ES-I3 (cell line): ENCODE results near the gene SPINT2.
"Not testable (repeated sequence)": the region's sequence is repeated elsewhere in the genome, so short reads cannot be mapped to it uniquely, and the experiment has no call there.

Source experiments
- H3K36me3 ChIP-seq: 2 replicates; pipeline ENCODE4 v1.6.1; 2013; ENCODE audit warnings: mild to moderate bottlenecking, low read length, control low read depth, moderate library complexity; ENCODE audit not compliant: insufficient read depth
- H3K4me1 ChIP-seq: 2 replicates; pipeline ENCODE4 v1.6.1; 2013; ENCODE audit warnings: mild to moderate bottlenecking, control low read depth, low read length; ENCODE audit not compliant: insufficient read depth
- H3K9ac ChIP-seq: 2 replicates; pipeline ENCODE4 v1.6.1; 2013; ENCODE audit warnings: low read depth, mild to moderate bottlenecking, low read length, moderate library complexity
- H3K9me3 ChIP-seq: 2 replicates; pipeline ENCODE4 v1.6.1; 2013; ENCODE audit warnings: mild to moderate bottlenecking, low read length, moderate library complexity; ENCODE audit not compliant: control insufficient read depth, insufficient read depth

The SPINT2 gene

DNA sequence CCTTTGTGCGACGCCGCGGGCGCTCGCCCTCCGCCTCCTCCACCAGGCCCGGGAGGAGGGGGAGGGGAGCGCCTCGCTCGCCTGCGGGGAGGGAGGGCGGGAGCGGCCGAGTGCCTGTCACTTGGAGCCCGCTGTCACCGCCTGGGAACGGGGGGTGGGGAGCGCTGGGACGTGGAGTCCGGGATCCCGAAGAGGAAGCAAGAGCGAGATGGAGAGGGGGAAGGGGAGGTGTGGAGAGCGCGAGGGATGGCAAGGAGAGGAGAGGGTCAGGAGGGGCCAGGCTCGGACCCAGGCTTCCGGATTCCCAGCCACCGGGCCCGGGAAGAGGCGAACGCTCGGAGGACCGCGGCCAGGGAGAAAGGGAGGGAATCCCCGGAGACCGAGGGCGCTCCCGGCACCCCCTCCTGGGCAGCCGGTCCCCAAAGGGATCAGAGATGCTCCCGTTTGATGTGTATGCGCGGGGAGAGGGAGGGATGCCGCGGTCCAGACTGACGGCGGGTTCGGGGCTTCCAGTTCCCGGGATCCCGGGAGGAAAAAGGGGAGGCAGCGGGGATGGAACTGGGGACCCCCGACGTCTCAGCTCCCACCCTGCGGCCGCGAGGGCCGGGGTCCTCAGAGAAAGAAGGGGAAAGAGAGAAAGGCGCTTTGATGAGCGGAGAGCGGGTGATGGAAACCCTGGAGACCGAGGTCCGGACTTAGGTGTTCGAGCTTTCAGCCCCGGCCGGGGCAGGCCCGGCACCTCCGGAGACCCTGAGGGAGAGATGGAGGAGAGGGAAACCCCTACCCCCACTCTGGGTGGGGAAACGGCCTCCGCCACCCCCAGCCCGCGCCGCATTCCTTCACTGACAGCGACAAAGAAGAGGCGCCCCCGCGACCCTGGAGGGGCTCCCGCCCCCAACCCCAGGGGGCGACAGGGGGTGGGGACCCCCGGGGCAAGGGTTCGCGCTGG, 35.6 kb upstream of the SPINT2 start:
- Histone ChIP-seq H3K9ac (peak overlapping the region; percentile 53; the same call in 1 of the 2 replicates), H3K36me3 (no peaks in the 10 kb centered on the region), H3K9me3 (no peaks in the 10 kb centered on the region), H3K4me1 (peaks cover 13% of the 10 kb centered on the region)

DNA sequence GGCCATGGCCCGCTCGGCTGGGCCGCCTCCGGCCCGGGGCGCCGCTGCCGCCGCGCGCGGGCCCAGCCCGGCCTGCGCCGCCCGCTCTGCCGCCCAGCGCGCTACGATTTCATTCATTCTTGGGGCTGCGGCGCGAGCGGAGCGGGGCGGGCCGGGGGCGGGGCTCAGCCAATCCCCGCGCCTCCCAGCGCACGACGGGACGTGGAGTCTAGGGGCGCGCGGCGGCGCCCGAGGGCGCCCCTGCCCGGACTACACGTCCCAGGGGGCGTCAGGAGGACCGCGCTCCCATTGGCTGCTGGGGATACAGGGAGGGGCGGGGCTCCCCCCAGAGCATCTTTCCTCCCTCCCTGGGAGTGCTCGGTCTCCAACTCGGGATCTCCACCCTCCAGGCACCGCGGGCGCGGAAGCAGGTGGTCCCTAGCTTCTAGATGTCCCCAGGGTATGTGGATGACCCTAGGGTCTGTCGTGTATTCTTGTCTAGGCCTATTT, 34.7 kb upstream of the SPINT2 start:
- no peaks in the 10 kb centered on the region for H3K9me3 ChIP-seq
- no peak overlapping the region; the same call in 1 of the 2 replicates for H3K9ac ChIP-seq
- no peaks in the 10 kb centered on the region for H3K36me3 ChIP-seq
- H3K4me1 ChIP-seq = peaks cover 16% of the 10 kb centered on the region

DNA sequence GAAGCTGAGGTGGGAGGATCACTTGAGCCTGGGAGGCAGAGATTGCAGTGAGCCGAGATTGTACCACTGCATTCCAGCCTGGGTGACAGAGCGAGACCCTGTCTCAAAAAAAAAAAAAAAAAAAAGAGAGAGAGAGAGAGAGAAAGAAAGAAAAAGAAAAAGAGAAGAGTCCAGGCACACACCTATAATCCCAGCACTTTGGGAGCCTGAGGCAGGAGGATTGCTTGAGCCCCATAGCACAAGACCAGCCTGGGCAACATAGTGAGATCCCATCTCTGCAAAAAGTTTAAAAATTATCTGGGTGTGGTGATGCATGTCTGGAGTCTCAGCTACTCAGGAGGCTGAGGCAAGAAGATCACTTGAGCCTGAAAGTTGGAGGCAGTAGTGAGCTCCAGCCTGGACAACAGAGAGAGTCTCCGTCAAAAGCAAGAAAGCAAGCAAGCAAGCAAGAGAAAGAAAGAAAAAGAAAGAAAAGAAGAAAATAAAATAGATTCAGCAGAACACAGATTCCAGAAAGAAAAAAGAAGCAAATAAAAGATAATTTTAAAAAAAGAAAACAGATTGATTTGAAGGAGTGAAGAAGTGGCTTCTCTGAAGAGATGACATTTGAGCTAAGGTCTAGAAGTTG, 33.8 kb upstream of the SPINT2 start:
- not testable (repeated sequence) for H3K9ac ChIP-seq, H3K9me3 ChIP-seq, H3K36me3 ChIP-seq
- peaks cover 16% of the 10 kb centered on the region for H3K4me1 ChIP-seq

DNA sequence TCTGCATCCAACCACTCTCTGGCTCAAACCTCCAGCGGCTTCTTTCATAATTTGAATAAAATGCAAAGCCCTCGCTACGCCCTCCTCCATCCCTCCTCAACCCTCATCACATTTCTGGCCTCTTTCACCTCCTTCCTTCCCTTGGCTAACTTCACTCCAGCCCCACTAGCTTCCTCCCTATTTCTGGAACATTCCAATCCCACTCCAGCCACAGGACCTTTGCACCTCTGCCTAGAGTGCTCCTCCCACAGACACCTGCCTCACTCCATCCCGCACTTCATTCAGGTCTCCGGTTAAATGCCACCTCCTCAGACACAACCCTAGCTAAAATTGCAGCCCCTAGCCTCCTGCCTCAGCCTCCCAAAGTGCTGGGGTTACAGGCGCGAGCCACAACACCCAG, 32.5 kb upstream of the SPINT2 start:
- H3K9ac ChIP-seq = no peak overlapping the region
- H3K36me3 ChIP-seq = no peaks in the 10 kb centered on the region

DNA sequence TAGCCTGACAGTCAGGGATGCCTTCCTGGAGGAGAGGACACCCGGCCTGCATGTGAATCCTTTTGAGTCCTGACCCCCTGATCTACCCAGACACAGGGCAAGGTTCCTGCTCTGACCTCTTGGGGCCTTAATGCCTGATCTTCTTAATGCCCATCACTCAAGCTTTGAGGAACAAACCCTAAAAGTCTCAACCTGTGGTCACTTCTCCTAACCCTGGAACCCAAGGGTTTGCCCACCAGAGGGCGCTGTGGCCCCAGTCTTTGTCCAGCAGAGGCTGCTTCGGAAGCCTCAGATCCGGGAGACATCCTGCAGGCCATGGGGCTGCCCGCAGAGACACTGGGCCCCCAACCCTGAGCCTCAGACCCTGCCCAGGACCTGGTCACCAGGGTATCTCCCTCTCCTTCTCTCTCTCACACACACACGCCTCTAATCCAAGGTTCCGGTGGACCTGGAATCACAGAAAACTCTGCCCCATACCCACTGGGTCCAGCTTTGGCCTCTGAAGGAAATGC, 30.6 kb upstream of the SPINT2 start:
- Histone ChIP-seq H3K36me3 (no peaks in the 10 kb centered on the region), H3K9ac (no peak overlapping the region), H3K9me3 (no peaks in the 10 kb centered on the region), H3K4me1 (0 out of 2 replicates have a peak, but pooled peaks cover 2% of the 10 kb centered on the region)

More for the DNA sequence above, 32.5 kb upstream of the SPINT2 start:
- peaks cover 10% of the 10 kb centered on the region; the same call in 1 of the 2 replicates for H3K4me1 ChIP-seq
- H3K9me3 ChIP-seq = no peaks in the 10 kb centered on the region

DNA sequence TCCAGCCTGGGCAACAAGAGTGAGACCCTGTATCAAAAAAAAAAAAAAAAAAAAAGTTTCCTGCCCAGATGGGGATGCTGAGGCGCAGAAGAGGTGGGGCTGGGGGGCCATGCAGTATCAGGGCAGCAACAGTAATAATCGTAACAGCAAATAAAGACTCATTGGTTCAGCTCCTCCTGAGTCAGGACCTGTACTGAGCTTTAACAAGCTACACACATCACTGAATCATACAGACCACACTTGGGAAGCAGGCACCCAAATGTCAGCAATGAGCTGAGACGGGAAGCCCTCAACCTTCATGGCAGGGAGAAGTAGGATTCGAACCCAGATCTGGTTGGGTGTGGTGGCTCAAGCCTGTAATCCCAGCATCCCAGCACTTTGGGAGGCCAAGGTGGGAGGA, 29.8 kb upstream of the SPINT2 start:
- no peaks in the 10 kb centered on the region for H3K36me3 ChIP-seq
- H3K9ac ChIP-seq = no peak overlapping the region
- H3K9me3 ChIP-seq = no peaks in the 10 kb centered on the region
- H3K4me1 ChIP-seq = 0 out of 2 replicates have a peak, but pooled peaks cover 2% of the 10 kb centered on the region

DNA sequence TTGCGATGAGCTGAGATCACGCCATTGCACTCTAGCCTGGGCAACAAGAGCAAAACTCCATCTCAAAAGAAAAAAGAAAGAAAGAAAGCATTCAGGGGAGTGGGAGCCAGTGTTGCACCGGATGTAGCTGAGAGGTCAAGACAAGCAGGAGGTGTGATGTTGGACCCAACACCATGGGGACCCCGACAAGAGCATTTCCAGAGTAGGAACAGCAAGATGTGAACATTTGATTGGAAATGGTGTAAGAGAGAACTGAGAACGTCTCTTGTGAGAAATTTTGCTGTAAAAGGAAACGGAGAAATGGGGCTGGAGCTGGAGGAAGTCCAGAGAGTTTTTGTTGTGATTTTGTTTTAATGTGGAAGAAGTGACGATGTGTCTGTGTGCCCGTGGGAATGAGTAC, 24.6 kb upstream of the SPINT2 start:
- H3K9ac ChIP-seq = no peak overlapping the region
- no peaks in the 10 kb centered on the region for H3K36me3 ChIP-seq
- H3K4me1 ChIP-seq = peaks cover 3% of the 10 kb centered on the region; the same call in 1 of the 2 replicates
- H3K9me3 ChIP-seq = no peaks in the 10 kb centered on the region

DNA sequence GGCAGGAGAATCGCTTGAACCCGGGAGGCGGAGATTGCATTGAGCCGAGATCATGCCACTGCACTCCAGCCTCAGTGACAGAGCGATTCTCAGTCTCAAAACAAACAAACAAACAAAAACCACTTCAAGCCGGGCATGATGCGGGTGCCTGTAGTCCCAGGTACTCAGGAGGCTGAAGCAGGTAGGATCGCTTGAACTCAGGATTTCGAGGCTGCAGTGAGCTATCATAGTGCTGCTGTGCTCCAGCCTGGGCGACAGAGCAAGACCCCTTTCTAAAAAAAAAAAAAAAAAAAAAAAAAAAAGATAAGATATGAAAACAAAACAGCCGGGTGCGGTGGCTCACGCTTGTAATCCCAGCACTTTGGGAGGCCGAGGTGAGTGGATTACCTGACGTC, 21.1 kb upstream of the SPINT2 start:
- Histone ChIP-seq H3K9me3 (no peaks in the 10 kb centered on the region), H3K4me1 (peaks cover 4% of the 10 kb centered on the region; the same call in 1 of the 2 replicates), H3K36me3 (no peaks in the 10 kb centered on the region), H3K9ac (no peak overlapping the region)

DNA sequence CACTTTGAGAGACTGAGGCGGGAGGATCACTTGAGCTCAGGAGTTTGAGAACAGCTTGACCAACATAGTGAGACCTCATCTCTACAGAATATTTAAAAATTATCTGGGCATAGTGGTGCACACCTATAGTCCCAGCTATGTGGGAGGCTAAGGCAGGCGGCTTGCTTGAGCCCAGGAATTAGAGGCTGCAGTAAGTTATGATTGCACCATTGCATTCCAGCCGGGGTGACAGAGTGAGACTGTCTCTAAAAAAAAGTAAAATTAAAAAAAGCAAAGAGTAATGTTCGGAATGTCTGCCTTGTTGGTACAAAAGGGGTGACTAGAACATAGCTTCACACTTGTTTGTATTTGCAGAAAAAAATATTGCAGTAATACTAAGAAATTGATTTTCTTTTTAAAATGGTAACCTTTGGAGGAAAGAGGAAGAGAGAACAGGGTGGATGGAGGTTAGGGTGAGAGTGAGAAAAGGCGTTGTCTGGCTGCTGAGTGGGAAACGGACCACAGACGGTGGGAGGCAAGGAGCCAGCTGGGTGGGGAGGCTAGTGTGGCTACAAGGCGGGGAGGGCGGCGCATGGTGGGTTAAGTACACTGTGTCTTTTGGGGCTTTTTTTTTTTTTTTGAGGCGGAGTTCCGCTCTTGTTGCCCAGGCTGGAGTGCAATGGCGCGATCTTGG, 18.4 kb upstream of the SPINT2 start:
- Histone ChIP-seq H3K36me3 (no peaks in the 10 kb centered on the region), H3K9ac (no peak overlapping the region), H3K4me1 (peaks cover 11% of the 10 kb centered on the region), H3K9me3 (no peaks in the 10 kb centered on the region)

DNA sequence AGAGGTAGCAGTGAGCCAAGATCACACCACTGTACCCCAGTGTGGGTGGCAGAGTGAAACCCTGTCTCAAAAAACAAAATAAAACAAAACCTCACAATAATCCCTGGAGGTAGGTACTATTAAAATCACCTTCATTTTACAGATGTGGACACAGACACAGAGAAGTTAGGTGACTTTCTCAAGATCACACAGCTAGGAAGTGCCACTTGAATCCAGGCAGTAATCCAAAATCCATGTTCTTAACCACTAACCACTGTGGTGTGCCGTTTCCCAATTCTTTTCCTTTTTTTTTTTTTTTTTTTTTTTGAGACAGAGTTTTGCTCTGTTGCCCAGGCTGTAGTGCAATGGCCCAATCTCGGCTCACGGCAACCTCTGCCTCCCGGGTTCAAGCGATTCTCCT, 17.2 kb upstream of the SPINT2 start:
- H3K36me3 ChIP-seq = no peaks in the 10 kb centered on the region

DNA sequence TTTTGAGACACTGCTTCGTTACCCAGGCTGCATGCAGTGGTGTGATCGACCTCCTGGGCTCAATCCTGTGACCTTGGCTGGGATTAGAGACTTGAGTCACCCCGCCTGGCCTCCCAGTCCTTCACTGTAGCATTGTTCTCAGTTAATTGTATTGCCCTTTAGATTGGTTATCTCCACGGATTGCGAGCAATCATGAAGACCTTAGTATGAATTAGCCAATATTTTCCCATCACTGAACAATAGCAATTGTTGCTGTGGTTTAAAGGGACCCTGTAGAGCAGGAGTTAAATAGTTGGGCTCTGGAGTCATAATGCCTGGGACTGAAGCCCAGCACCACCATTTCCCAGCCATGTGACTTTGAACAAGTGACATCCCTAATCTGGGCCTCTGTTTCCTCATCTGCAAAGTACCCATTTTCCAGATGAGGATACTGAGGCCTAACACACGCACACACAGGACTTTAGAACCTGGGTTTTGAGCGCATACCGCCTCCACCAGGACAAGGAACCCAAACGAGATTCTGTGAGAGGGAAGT, 16.6 kb upstream of the SPINT2 start:
- H3K4me1 ChIP-seq = peaks cover 20% of the 10 kb centered on the region
- no peaks in the 10 kb centered on the region for H3K36me3 ChIP-seq
- no peaks in the 10 kb centered on the region for H3K9me3 ChIP-seq
- no peak overlapping the region for H3K9ac ChIP-seq

More for the DNA sequence above, 17.2 kb upstream of the SPINT2 start:
- Histone ChIP-seq H3K9ac (no peak overlapping the region), H3K9me3 (no peaks in the 10 kb centered on the region), H3K4me1 (peaks cover 13% of the 10 kb centered on the region)

DNA sequence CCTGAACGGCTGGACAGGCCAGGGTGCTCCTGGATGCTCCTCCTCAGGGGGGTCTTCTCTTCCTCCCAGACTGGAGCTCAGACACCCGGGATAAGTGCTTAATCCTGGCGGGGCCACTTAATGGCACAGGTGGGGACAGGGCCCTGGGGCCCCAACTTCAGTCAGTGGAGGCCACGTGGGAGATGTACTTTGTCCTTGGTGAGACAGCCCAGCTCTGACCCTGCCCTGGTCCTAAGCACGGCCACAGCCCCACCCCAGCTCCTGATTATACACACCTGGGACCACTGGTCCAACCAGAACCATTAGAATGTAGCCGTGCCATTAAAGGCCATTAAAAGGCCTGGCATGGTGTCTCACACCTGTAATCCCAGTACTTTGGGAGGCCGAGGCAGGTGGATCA, 16.0 kb upstream of the SPINT2 start:
- H3K9me3 ChIP-seq = no peaks in the 10 kb centered on the region
- peaks cover 21% of the 10 kb centered on the region for H3K4me1 ChIP-seq

DNA sequence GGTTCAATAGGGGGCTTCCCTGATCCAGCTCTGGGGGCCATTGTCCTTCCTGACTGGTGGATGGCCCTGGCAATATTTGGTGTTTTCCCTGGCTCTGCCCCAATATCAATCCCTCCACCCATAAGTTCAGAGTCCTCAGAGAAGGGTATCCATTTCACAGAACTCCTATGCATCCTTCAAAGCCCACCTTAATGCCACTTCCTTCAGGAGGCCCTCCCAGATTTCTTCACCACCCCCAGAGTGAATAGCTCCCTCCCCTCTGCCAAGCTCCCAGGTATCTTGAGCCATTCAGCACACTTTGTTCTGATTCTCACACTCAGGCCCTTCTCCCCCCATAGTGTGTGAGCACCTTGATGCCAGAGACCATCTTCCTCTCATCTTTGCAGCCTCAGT, 13.9 kb upstream of the SPINT2 start:
- no peaks in the 10 kb centered on the region for H3K9me3 ChIP-seq
- peaks cover 25% of the 10 kb centered on the region for H3K4me1 ChIP-seq
- peak overlapping the region; percentile 47; the same call in 1 of the 2 replicates for H3K9ac ChIP-seq
- H3K36me3 ChIP-seq = no peaks in the 10 kb centered on the region

More for the DNA sequence above, 16.0 kb upstream of the SPINT2 start:
- Histone ChIP-seq H3K9ac (no peak overlapping the region), H3K36me3 (no peaks in the 10 kb centered on the region)
